GM11168 (cell line): ENCODE results near the gene FAM3A.
"Not testable (repeated sequence)": the region's sequence is repeated elsewhere in the genome, so short reads cannot be mapped to it uniquely, and the experiment has no call there.

Experiments used
- in situ Hi-C: fragments of 300-500 bp; cut with MboI; formaldehyde crosslinking; loops from one replicate; pipeline ENCODE4 v1.12.0; 2022; ENCODE audit warnings: low sequenced_read_pairs; ENCODE audit not compliant: unreplicated experiment

Gene FAM3A

DNA sequence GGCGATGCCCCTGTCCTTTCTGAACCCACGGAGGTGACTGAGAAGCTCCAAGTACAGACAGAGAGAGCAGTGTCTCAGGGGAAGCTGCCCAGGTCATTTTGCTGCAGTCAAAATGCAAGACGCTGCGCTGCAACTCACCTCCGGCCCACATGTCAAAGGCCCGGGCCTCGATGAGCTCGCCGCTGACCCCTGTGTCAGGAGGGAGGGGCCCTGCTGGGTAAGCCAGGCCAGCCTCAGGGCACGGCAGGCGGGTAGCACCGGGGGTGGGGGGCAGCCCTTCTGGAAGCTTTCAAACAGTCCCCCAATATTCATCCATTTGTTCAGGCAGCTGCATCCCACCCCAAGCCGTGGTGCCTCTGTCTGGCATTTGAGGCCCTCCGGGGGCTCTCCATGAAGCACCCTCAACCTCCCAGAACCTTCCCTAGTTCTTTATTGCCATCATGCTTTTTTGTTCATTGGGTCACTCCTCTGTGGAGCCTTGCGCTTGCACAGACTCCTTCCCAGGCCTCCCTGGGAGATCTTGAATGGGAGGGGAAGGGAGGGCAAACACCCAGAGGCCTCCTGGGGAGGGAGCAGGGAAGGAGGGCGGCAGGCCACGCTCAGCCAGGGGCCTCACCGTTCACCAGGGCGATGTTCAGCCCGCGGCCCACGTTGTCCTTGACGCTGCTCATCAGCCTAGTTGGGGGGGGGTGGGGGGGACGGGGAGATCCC, 8.2 kb downstream of the FAM3A start:
- in situ Hi-C loops = no loop called here

DNA sequence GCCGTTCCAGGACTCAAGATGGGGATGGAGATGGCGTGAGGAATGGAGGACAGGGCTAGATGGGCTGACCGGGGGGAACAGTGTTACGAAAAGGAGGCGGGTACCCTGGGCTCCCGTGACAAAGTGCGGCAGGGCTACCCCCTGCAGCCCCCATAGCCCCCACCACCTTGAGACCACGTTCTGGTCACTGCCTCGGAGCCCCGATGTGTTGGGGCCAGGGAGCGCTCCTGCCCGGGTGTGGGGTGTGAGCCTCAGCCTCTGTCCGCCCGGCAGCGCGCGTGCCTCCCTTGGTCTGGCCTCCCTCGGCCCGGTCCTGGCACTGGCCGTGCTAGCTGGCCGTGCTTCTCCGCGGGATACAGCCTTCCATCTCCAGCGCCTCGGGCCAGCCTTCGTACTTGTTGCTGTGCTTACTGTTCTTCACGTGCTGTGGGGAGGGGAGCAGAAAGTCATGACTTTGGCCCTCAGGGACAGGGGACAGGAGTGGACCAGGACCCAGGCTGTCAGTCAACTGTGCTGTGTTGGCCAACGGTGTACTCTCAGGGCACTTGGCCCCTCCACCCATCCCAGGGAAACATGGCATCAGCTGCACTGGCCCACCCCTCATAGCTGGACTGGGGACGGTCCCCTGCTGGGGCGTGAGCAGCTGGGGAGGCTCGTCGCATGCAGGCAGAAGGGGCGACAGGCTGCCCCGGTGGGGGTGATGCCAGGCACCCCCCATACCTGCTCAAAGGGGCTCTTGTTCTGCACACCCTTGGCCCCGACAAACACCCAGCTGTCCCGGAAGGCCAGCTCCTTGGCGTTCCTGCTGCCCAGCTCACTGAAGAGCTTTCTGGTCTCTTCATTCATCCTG, 9.3 kb downstream of the FAM3A start:
- in situ Hi-C loops = no loop called here

DNA sequence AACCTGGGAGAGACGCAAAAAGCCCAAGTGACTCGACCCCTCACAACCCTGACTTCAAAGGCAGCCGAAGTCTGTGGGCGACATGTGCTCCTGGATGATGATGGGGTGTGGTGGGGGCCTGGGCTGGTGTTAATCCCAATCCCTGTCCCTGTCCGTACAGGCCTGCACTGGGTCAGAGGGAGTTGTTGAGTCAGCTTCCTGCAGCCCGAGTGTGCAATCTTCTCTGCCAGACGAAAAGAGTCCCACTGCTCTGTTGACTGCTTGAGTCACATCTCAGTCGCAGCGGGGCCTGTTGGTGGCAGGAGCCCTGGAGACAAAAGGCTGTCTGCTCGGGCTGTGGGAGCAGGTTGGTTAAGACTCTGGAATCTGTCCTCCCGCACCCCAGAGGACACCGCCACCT, 10.3 kb downstream of the FAM3A start:
- in situ Hi-C loops = no loop called here

DNA sequence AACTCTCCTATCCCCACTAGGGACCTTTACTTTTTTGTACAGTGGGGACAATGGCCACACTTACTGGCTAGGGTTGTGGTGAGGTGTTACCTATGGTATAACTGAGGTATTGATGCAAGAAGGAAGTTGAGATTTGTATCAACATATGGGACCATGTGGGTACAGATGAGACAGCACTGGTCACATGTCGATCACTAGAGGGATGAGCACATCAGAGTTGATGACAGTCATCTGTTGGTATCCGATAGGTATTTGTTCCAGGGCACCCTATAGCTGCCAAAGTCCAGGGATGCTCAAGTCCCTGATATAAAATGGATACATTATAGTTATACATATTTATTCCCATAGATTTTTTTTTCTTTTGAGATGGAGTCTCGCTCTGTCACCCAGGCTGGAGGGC, 13.0 kb downstream of the FAM3A start:
- in situ Hi-C loops = no loop called here

DNA sequence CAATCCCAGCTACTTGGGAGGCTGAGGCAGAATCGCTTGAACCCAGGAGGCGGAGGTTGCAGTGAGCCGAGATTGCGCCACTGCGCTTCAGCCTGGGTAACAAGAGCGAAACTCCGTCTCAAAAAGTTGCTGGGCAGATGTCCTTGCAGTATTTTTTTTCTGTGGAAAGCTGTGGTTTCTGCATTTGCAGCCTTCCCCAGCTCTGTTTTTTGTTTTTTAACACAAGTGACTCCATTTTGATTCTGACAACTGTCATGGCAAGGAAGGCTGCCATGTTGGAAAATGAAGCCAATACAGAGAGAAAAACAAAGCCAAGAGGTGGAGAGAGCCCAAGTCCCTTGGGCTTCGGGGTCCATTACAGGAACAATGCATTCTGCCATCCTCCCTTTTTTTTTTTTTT, 13.9 kb downstream of the FAM3A start:
- in situ Hi-C loops = no loop called here

DNA sequence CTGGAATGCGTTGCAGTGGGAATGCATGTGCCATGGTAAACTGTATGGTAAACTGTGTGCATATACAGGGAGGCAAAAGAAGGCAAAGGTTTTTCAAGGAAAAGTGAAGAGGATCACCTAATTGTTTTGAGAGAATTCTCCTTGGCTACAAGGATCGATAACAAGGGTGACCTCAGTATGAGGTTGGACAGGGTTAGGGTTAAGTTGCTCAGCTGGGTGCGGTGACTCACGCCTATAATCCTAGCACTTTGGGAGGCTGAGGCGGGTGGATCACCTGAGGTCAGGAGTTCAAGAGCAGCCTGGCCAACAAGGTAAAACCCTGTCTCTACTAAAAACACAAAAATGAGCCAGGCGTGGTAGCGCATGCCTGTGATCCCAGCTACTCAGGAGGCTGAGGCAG, 14.6 kb downstream of the FAM3A start:
- in situ Hi-C loops = not testable (repeated sequence)

DNA sequence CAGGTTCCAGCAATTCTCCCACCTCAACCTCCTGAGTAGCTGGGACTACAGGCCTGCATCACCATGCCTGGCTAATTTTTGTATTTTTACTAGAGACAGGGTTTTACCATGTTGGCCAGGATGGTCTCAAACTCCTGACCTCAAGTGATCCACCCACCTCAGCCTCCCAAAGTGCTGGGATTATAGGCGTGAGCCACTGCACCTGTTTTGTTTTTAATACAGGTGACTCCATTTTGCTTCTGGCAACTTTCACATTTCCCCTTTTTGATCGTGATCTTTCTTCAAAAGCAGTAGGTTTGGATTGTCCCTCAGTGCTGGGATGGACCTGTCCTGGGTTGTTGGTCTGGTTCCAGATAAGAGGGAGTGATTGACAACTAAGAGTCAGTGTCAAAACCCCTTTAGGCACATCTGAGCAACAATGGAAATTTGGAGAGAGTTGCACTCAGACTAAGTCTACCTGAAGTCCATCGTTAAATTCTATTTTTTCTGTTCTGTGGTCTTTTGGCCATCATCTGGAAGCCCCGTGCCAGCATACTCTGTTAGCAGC, 19.4 kb downstream of the FAM3A start:
- in situ Hi-C loops = not testable (repeated sequence)

DNA sequence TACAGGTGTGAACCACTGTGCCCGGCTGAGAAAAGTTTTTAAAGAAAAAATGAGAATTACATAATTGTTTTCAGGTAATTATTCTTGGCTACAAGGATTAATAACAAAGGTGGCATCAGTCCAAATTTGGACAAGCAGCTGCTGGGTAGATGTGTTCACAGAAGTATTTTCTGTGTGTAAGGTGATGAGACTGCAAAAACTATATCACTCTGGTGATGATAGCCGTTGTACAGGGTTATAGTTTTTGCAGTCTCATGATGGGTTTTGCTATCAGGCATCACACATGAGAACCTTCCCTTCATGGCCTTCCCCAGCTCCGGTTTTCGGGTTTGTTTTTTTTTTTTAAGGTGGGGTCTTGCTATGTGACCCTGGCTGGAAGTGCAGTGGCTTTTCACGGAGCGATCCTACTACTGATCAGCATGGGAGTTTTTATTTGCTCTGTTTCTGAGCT, 20.5 kb downstream of the FAM3A start:
- in situ Hi-C loops = no loop called here

DNA sequence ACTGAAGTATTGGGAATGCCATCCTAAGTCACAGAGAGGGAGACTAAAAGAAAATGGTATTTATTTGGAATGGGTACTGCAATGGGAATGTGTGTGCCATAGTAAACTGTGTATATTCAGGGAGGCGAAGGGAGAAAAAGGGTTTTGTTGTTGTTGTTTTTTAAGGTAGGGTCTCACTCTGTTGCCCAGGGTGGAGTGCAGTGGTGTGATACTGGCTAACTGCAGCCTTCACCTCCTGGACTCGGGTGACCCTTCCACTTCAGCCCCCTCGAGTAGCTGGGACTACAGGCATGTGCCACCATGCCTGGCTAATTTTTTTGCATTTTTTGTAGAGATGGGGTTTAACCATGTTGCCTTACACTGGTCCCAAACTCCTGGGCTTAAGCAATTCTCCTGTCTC, 21.3 kb downstream of the FAM3A start:
- in situ Hi-C loops = no loop called here

DNA sequence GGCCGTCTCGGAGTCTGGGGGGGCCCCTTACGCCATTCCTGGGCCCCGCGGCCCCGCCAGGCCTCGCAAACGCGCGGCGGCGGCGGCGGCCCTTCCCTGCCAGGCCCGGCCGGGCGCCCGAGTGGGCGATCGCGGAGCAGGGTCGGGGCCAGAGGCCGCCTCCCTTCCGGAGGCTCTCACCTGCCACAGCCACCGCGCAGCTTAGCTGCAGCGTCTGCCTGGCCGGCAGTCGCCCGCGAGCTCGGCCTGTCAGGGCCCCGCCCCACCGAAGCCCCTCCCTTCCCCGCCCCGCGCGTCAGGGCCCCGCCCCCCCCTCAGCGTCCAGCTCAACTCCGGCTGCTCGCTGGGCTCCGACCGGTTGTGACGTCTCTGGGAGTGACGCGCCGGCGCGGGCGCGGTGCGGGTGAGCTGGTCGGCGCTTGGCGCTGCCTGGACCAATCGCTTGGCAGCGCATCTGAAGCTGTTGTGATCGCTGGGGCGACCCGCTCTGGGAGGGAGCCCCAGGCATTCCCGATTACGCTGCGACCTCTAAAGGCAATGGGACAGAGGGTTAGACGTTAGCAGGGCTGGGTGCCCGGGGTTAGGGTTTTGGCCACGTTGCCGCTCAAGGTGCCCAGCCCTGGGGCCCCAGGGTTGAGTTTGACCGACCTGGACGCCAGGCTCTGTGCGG, 25.5 kb downstream of the FAM3A start, which contains the start of gene SLC10A3:
TSS of gene SLC10A3 (minus strand) at position 216 of the 670 bp plus-strand sequence. CDS start 1,689 bp downstream, outside the sequence.
- in situ Hi-C loops = no loop called here

DNA sequence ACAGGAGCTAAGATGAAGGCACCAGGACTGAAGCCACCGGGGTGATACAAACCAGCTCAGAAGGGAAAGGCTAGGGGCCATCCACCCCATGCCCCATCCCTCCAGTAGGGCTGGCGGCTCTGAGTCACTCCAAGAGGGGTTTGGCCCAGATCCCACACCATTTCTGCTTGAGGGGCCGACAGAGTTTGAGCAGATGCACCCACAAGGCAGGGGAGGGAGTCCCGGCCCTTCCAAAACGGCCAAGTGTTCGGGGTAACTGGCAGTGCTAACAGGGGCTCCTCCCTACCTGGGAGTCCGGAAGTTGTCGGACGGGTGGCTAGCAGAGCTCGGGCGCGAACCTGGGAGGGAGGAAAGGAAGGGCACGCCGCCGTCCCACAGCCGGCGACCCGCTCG, 26.0 kb downstream of the FAM3A start:
- in situ Hi-C loops = no loop called here

DNA sequence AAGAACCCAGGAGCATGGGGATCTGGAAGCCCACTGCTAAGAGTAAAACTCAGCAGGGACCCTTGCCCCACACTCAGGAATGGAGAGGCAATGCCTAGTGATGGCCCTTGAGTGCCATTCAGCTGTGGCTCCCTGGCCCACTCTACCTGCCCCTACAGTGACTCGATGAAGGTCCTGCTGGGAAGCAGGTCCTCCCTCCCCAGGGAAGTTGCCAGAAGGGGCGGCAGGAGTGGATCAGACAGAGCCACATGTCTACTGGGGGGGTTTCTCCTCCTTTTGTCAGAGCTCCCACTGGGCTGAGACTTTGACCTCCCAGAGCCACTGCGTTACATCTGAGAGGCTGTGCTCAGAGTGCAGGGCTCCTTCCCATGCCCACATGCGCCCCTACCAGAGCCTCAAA, 26.9 kb downstream of the FAM3A start:
- in situ Hi-C loops = no loop called here

DNA sequence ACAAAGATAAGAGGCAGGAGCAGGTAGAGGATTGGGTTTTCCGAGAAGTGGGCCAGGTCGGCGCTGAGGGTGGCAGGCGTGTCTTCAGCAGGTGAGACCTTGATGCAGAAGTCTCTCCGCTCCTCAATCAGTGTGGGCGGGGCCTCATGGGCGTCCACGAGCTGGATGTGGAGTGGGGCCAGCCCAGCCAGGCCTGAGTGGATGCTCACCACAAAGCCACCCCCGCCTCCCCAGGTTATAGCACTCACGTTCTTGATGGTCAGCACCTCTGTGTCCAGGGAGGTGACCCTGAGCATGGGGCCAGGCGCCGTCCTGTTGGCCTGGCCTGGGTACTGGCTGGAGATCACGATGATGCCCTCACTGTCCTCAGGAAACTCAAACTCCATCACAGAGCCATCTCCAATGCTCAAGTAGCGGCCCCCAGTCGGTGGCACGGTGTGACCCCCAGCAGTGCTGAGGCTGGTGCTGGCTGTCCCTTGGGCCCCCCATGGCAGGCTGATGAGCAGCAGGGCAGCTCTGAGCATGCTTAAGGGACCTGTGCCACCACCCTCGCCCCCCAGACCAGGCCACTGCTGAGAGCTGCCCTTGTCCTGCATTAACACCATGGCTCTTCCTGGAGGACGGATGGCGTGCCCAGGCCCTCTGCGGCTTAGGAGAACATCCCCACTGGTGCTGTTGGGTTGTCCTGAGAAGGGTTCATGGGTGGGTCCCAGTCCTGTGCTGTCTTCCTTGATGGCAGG, 27.5 kb downstream of the FAM3A start:
- in situ Hi-C loops = no loop called here

DNA sequence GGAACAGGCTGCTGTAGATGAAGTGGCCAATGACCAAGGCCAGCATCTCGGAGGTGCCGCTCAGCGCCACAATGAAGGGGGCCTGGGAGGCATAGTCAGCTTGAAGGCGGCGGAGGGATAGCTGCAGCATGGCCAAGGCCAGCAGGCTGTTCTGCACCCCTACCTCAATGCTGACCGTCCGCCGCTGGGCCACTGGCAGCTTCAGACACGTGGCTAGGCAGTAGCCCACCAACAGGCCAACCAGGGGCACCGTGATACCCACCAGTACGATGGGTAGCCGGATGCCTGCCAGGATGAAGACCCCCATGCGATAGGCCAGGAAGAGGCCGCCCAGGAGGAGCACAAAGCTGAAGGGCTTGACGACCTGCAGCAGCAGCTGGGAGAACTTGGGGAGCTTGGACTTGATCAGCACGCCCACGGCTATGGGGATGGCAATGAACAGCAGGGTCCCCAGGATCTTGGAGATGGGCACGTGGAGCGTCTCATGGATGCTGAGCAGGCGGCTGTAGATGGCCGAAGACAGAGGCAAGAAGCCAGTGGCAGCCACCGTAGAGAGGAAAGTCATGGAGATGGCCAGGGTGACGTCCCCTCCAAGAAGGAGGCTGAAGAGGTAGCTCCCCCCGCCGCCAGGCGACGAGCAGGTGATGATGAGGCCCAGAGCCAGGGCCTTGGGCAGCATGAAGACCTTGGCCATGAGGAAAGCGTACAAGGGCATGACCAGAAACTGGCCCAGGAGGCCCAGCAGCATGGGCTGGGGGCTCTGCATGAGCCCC, 28.3 kb downstream of the FAM3A start:
- in situ Hi-C loops = no loop called here

DNA sequence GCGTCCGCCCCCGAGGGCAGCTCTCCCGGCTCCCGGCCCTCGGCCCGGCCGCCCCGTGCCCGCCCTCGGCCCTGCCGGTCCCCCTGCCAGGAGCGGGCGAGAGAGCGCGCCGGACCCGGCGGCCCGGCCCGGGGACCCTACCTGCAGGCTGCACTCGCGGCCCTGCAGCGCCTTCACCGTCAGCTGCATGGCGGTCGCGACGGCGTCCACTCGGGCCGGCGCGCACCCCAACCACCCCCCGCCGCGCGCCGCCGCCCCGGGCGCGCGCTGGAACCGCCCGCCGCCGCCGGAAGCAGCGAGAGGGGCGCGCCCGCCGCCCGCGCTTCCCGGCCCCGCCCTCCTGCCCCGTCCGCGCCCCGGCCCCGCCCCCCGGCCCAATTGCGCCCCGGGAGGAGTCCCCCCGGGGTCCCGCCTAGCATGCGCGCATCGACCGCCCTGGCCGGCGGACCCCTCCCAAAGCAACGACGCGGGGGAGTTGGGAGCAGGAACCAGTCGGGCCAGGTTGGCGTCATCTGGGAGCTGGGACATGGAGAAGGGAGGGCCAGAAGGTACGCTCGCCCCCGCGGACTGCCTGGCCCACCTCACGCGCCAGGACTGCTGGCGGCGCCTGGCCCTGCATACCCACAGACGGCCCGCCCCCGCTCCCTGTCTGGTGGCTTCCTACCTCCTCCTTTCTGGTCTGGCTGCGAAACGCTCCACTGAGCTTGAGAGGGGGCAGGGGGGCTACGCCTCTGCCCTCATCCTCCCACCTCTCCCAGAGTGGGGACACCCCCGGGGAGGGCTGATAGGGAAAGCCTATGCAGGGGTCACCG, 29.4 kb downstream of the FAM3A start, which contains the start of gene UBL4A:
TSS of gene UBL4A (minus strand) at position 220 of the 812 bp plus-strand sequence. CDS start at position 189, 31 bp downstream.
- in situ Hi-C loops = no loop called here

DNA sequence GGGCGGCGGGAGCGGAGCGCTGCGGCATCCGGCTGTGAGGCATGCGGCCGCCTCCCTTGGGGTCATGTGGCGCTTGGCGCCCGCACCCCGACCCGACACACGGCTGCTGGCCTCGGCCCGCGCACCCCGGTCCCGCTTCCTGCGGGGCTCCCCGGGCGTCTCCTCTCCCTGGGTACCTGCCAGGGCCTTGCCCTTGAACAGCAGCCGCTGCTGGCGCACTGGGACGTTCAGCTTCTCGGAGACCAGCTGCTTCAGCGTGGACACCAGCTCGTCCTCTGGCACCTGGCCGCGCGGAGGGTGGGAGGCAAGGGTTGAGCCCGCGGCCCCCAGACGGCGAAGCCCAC, 30.0 kb downstream of the FAM3A start:
- in situ Hi-C loops = no loop called here

DNA sequence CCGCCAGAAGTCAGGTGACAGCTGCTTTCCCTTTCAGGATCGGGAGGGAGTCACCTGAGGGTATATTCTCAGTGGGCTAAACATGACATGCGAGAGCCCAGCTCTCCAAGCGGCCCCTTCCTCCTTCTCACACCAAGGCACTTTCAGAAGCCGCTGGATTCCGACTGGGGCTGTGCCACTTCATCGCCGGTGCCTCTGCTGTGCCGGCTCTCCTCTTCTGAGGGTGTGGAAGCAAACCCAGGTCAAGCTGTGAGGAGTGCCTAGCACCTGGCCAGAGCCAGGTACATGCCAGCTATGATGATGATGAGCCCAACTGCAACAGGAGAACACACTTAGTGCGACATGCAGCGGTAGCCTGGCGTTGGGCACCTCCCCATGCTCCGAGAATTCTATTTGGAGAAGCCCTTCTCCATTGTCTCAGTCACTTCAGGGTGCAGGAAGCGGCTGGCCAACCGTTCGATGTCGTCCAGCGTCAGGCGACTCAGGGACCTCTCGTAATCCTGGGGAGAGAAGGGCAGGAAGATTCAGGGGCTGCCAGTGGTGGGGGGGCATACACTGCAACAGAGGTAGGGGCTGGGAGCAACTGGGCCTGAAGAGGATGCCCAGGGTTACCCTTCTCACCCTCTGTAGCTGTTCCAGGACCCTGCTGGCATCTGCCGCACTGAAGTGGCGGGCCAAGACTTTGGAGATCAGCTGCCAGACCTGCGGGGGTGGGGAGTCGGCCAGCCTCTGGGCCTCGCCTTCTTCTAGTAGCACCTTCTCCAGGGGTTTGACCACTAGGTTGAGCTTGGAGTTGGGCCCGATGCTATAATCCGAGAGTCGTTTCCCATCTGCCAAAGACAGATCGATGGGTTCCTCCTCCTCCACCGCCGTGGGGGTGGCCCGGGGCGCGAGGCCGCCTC, 30.6 kb downstream of the FAM3A start:
- in situ Hi-C loops = no loop called here
